GM12892 (cell line): Measurements from ENCODE around the gene MAP7D1.

ENCODE experiments used
- POLR2AphosphoS5 ChIP-seq: IDR thresholded peaks from 2 replicates; pipeline ENCODE4 v1.6.1; 2011; ENCODE audit warnings: low read depth, low read length, control low read depth
- TAF1 ChIP-seq: IDR thresholded peaks from 2 replicates; pipeline ENCODE4 v1.6.1; 2011; ENCODE audit warnings: low read depth, mild to moderate bottlenecking, control low read depth, low read length, borderline replicate concordance

DNA sequence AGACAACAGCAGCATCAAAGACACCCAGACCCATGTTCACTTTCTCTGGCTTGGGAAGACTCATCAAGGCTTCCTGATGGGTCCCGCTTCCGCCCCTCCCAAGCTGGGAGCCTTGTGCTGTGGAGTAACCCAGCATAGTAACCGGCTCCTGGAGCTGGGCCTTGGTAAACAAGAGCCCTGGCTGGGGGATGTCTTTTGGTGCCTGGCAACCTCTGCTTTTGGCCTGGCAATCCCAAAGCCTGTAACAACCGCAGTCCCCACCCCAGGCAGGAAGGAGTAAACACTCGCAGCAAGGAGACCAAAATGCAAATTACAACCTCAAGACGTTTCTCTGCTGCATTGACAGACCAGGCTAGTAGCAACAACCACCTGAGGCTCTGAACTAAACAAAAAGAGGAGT, 51.4 kb downstream of the MAP7D1 start:
- no peak for TF ChIP-seq POLR2AphosphoS5
- TF ChIP-seq TAF1 = no peak
